ENCODE data around the gene NR3C1. TPM values are rescaled to one million over a fixed set of nuclear protein-coding genes. Genes with fewer than 3 reads are reported as not detected.

The NR3C1 gene
- total and polyA plus RNA-seq, 2 of the 4 experiments (the other 2 are of a cell fraction) = 13.7 to 77.4 TPM

DNA sequence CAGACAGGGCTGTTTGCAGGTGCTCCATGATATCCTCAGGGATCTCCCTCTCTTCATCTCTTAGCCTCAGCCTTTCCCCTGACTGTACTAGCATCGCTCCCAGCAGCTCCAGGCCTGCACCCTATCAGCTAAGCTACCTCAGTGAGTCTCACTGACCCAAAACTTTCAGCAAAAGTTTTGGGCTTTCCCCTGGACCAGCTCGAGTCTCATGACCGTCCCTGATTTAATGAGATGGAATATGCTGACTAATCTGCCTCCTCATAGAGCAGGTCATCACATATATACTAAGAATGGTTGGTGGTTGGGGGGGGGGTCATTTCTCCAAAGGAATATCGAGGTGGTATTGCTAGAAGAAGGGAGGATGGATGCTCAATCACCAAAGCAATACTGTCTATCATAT, 151.5 kb downstream of the NR3C1 start:
- H3K4me1 ChIP-seq (ENCODE audit: control insufficient read depth, insufficient read depth, low read length) = peaks cover 13% of the 10 kb centered on the region
- no peak overlapping the region for H4K8ac ChIP-seq (ENCODE audit: low read depth in 2 of 2, low read length in 2 of 2)
- ChIA-PET POLR2A (ENCODE audit: unreplicated experiment) (no interaction called here), CTCF (no interaction called here)
- DNase-seq (no peak), ATAC-seq (ENCODE audit: low read depth) (no peak)
- no peaks in the 10 kb centered on the region for H3K36me3 ChIP-seq (ENCODE audit: control insufficient read depth, insufficient read depth, low read length)
- peak overlapping the region; percentile 9; the same call in 1 of the 2 replicates for H2BK20ac ChIP-seq (ENCODE audit: low read depth, low read length)
- 100% methylated on average over 1 of the region's 4 CpGs; no CpG with 5 or more reads in 1 of the 2 experiments for WGBS, 2 experiments (ENCODE audit: extremely low coverage in 2 of 2, insufficient read length in 1 of 2)
- no peak overlapping the region for H2AK5ac ChIP-seq (ENCODE audit: low read depth, low read length)
- H2AK9ac ChIP-seq (replicated peaks; ENCODE audit: low read depth, low read length, poor library complexity) = no peak overlapping the region
- in situ Hi-C loops (cut with MboI; ENCODE audit: low sequenced_read_pairs) (no loop called here), dilution Hi-C loops (cut with HindIII; ENCODE audit: low sequenced_read_pairs, unreplicated experiment) (no loop called here), intact Hi-C loops (cut with micrococcal nuclease) (no loop called here)
- BruUV-seq (replicated peaks) = no TSS peak
- H2BK5ac ChIP-seq (ENCODE audit: low read depth, low read length, poor library complexity, severe bottlenecking) = no peak overlapping the region
- no peak overlapping the region for H4K5ac ChIP-seq (ENCODE audit: low read depth, low read length)
- H3K4me3 ChIP-seq (ENCODE audit: insufficient read depth, low read depth, low read length) = no peak overlapping the region
- H4K20me1 ChIP-seq (ENCODE audit: insufficient read depth, low read length) = no peaks in the 10 kb centered on the region
- H3K23ac ChIP-seq (ENCODE audit: low read depth, low read length) = no peak overlapping the region
- H3K27me3 ChIP-seq (ENCODE audit: control insufficient read depth, insufficient read depth, low read length) = no peaks in the 10 kb centered on the region
- H3K9ac ChIP-seq (ENCODE audit: low read depth, low read length) = no peak overlapping the region
- H2BK15ac ChIP-seq (ENCODE audit: low read depth, low read length) = no peak overlapping the region
- no peak overlapping the region for H4K91ac ChIP-seq (ENCODE audit: insufficient read depth, low read depth, low read length)
- no peak overlapping the region for H3K4me2 ChIP-seq (ENCODE audit: low read depth, low read length)
- H3K9me3 ChIP-seq (ENCODE audit: control insufficient read depth, insufficient read depth, low read length) = no peaks in the 10 kb centered on the region
- H3K9me1 ChIP-seq (ENCODE audit: insufficient read depth, low read length) = peaks cover 8% of the 10 kb centered on the region
- TF ChIP-seq SMC3 (IDR thresholded peaks at IDR 0.05; ENCODE audit: low read depth, low read length) (no peak), MAFK (IDR thresholded peaks at IDR 0.05; ENCODE audit: low read depth, low read length) (no peak), CHD1 (IDR thresholded peaks at IDR 0.05; ENCODE audit: low read depth, low read length) (no peak), RFX5 (IDR thresholded peaks at IDR 0.05; ENCODE audit: low read depth, low read length) (no peak), RAD21 (IDR thresholded peaks at IDR 0.05; ENCODE audit: low read length) (no peak), CEBPB (IDR thresholded peaks at IDR 0.05; ENCODE audit: low read depth, low read length) (no peak), NFE2L2 (IDR thresholded peaks at IDR 0.05; ENCODE audit: low read depth, low read length) (no peak), BHLHE40 (IDR thresholded peaks at IDR 0.05; ENCODE audit: low read depth, low read length) (no peak), POLR2A (IDR thresholded peaks at IDR 0.05; ENCODE audit: low read depth, low read length) (no peak), FOS (IDR thresholded peaks at IDR 0.05; ENCODE audit: low read depth, low read length) (no peak), RCOR1 (IDR thresholded peaks at IDR 0.05; ENCODE audit: insufficient replicate concordance, low read length) (no peak), MXI1 (IDR thresholded peaks at IDR 0.05; ENCODE audit: borderline replicate concordance, low read depth, low read length) (no peak), MAZ (IDR thresholded peaks at IDR 0.05; ENCODE audit: borderline replicate concordance, low read depth, low read length) (no peak)
- TF ChIP-seq, protein P1, sequence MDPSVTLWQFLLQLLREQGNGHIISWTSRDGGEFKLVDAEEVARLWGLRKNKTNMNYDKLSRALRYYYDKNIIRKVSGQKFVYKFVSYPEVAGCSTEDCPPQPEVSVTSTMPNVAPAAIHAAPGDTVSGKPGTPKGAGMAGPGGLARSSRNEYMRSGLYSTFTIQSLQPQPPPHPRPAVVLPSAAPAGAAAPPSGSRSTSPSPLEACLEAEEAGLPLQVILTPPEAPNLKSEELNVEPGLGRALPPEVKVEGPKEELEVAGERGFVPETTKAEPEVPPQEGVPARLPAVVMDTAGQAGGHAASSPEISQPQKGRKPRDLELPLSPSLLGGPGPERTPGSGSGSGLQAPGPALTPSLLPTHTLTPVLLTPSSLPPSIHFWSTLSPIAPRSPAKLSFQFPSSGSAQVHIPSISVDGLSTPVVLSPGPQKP (IDR thresholded peaks at IDR 0.05; ENCODE audit: borderline replicate concordance, low read depth, low read length) = no peak
- TF ChIP-seq, protein P2, sequence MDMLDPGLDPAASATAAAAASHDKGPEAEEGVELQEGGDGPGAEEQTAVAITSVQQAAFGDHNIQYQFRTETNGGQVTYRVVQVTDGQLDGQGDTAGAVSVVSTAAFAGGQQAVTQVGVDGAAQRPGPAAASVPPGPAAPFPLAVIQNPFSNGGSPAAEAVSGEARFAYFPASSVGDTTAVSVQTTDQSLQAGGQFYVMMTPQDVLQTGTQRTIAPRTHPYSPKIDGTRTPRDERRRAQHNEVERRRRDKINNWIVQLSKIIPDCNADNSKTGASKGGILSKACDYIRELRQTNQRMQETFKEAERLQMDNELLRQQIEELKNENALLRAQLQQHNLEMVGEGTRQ (IDR thresholded peaks at IDR 0.05; ENCODE audit: low read depth, low read length) = no peak
- 0 out of 2 replicates have a peak overlapping the region, but pooled peaks have one; percentile 3 for H2BK120ac ChIP-seq (ENCODE audit: low read depth, low read length)
- H3K18ac ChIP-seq (ENCODE audit: low read depth, low read length) = no peak overlapping the region
- no peak overlapping the region for H3K56ac ChIP-seq (ENCODE audit: extremely low read depth, insufficient read depth, low read length)
- H3K14ac ChIP-seq (replicated peaks; ENCODE audit: low read depth, low read length) = no peak overlapping the region
- H3K79me1 ChIP-seq (ENCODE audit: low read depth in 1 of 2, low read length in 2 of 2) = no peaks in the 10 kb centered on the region
- H3K27ac ChIP-seq (ENCODE audit: insufficient read depth, low read length) = no peak overlapping the region
- H3K4ac ChIP-seq (ENCODE audit: low read depth, low read length) = no peak overlapping the region
- H2AFZ ChIP-seq (replicated peaks; ENCODE audit: low read length, poor library complexity) = no peak overlapping the region
